ENCODE data around the gene CLEC4F.

DNA sequence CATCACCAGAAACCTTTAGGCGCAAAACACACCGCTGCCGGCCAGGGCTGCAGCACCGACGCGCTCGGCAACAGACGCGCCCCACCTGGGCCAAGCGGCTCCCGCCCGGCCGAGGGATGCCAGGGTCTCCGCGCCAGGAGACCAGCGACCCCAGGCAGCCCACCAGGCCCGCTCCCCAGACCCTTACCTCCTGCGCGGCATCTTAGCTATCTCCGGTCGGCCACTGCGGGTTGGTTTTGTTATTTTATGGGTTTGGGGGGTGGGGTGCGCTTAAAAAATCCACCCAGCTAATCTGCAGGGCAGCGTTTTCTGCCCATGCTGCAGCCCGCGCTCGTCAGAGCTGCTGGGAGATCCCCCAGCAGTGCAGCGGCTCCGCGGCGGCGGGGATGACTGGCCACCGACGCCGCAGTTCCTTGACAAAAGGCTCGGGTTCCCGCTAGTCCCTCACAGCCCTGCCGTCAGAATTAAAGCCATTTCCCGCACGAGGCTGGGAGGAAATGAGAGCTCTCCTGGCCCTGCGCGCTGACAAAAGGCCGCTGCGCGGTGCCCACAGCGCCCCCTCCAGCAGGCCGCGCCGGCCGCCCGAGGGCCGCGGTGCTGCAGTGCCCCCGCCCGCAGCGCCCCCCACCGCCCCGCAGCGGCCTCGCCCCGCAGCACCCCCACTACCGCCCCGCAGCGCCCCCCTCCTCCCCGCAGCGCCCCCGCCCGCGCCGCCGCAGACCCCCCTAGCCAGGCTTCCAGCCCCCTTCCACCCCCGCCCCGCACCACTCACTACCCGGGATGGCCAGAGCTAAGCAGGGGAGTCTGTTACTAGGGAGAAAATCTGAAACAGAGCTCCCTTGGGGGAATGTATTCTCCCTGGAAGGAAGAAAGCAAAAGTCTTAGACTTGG is 52.5 kb downstream of the CLEC4F start, which contains the start of gene ADD2:
- TF ChIP-seq TAF1 (IDR thresholded peaks at IDR 0.05; ENCODE audit: low read depth) = peak; percentile 33; the same call in 1 of the 2 replicates
- TF ChIP-seq, protein P1, sequence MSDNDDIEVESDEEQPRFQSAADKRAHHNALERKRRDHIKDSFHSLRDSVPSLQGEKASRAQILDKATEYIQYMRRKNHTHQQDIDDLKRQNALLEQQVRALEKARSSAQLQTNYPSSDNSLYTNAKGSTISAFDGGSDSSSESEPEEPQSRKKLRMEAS (IDR thresholded peaks at IDR 0.05) = peak; percentile 70
- TF ChIP-seq YY1 (IDR thresholded peaks at IDR 0.05; ENCODE audit: low read depth) = no peak
- TF ChIP-seq CREB1 (IDR thresholded peaks at IDR 0.05; ENCODE audit: low read depth) = no peak
- no peak for TF ChIP-seq FOXM1 (IDR thresholded peaks at IDR 0.05; ENCODE audit: borderline replicate concordance, low read depth)
- TF ChIP-seq TEAD4 (IDR thresholded peaks at IDR 0.05) = no peak
- no peak for TF ChIP-seq NFIC (IDR thresholded peaks at IDR 0.05)
